Measurements from ENCODE around the gene CDK18. TPM values are rescaled to one million over a fixed set of nuclear protein-coding genes. Genes with fewer than 3 reads are reported as not detected.
A peak's percentile ranks its signal among the peaks of the same experiment; 100 is the strongest.
"Not testable (repeated sequence)": the region's sequence is repeated elsewhere in the genome, so short reads cannot be mapped to it uniquely, and the experiment has no call there.

The CDK18 gene
- total RNA-seq, 2 donors from 2014 or later, result 58.1 to 88.7 TPM

DNA sequence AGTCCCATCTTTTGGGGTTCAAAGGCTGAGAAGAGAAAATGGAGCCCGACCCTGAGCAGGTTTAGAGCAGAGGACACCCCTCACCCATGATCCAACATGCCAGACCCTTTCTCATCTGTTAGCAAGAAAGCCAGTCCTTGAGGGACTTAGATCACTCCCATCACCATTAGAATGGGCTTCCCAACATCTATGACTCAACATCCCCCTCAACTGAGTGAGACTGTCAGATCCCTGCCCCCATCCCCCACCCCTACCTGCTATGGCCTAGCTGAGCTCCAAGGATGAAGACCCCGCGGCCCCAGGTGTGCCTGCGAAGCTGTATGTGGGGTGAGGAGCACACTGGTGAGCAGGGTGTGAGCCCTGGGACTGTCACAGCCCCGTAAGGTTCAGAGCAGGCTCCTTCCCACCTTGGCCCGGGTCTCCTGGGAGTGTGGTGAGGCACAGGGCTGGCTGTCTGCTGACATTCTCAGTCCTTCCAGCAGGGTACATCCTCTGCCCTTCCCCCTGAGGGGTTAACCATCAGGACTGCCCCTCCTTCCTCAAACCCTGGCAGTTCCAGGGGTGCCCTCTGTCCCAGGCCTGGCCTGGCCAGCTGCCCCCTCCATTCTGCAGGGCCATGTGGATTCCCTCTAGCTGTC is 27.2 kb upstream of the CDK18 start:
- WGBS, 2 experiments (ENCODE audit: insufficient coverage in 1 of 2, insufficient read length in 1 of 2), result 44 to 71% methylated on average over 1 to 6 of the region's 6 CpGs
- Mint-ChIP-seq H3K36me3 (ENCODE audit: low read depth) (no peaks in the 10 kb centered on the region), H3K27me3 (ENCODE audit: insufficient read depth) (peaks cover 22% of the 10 kb centered on the region), H3K27ac (no peak overlapping the region), H3K4me1 (peaks cover 18% of the 10 kb centered on the region), H3K9me3 (peaks cover 16% of the 10 kb centered on the region), H3K4me3 (no peak overlapping the region)
- peak; percentile 60 for TF ChIP-seq CTCF (conservative IDR thresholded peaks at IDR 0.05)
- Histone ChIP-seq H3K36me3 (ENCODE audit: control insufficient read depth, insufficient read depth, low read length) (no peaks in the 10 kb centered on the region), H3K9ac (ENCODE audit: extremely low read depth, low read length, poor library complexity, severe bottlenecking) (no peak overlapping the region), H3K27ac (ENCODE audit: low read depth, low read length) (no peak overlapping the region), H3K4me1 (ENCODE audit: control insufficient read depth, insufficient read depth, low read length) (peaks cover 4% of the 10 kb centered on the region), H3K9me3 (ENCODE audit: control insufficient read depth, low read length) (peaks cover 16% of the 10 kb centered on the region), H3K4me3 (ENCODE audit: low read length) (no peak overlapping the region), H3K27me3 (ENCODE audit: control insufficient read depth, insufficient read depth, low read length, poor library complexity, severe bottlenecking) (no peaks in the 10 kb centered on the region)
- DNase-seq, result peak; percentile 86

DNA sequence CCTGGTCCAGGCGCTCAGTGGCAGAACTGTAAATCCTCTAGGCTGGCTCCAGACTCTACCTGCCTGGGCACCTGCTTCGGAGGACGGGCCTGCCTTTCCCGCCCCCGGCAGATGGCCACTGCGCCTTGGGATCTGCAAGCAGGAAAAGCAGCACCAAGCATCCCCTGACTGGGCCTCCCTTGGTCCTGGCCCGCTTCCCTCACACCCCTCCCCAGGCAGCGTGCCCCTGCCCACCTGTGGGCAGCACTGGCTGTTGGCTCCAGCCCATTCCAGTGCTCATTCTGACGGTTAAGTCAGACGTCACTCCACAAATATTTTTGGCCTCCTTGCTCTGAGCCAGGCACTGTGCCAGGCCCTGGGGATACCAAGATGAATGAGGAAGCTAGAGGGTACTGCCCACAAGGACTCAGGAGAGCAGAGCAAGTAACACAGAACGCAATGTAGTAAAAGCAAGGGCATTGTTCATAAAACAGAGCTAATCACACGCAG is 26.7 kb upstream of the CDK18 start:
- Mint-ChIP-seq H3K36me3 (ENCODE audit: low read depth) (no peaks in the 10 kb centered on the region), H3K27me3 (ENCODE audit: insufficient read depth) (peaks cover 17% of the 10 kb centered on the region), H3K4me3 (no peak overlapping the region), H3K9me3 (peaks cover 16% of the 10 kb centered on the region), H3K4me1 (peaks cover 18% of the 10 kb centered on the region), H3K27ac (no peak overlapping the region)
- Histone ChIP-seq H3K9ac (ENCODE audit: extremely low read depth, low read length, poor library complexity, severe bottlenecking) (no peak overlapping the region), H3K4me3 (ENCODE audit: low read length) (no peak overlapping the region), H3K27me3 (ENCODE audit: control insufficient read depth, insufficient read depth, low read length, poor library complexity, severe bottlenecking) (no peaks in the 10 kb centered on the region), H3K9me3 (ENCODE audit: control insufficient read depth, low read length) (peaks cover 16% of the 10 kb centered on the region), H3K27ac (ENCODE audit: low read depth, low read length) (no peak overlapping the region), H3K36me3 (ENCODE audit: control insufficient read depth, insufficient read depth, low read length) (no peaks in the 10 kb centered on the region), H3K4me1 (ENCODE audit: control insufficient read depth, insufficient read depth, low read length) (peaks cover 4% of the 10 kb centered on the region)
- WGBS, 2 experiments (ENCODE audit: insufficient coverage in 1 of 2, insufficient read length in 1 of 2), result 88 to 91% methylated on average over 12 of the region's 12 CpGs
- peak; percentile 18 for TF ChIP-seq CTCF (conservative IDR thresholded peaks at IDR 0.05)
- DNase-seq, result no peak

- H3K4me3 ChIP-seq (ENCODE audit: low read length); H3K4me3 Mint-ChIP-seq; H3K27ac Mint-ChIP-seq; H3K9ac ChIP-seq (ENCODE audit: extremely low read depth, low read length, poor library complexity, severe bottlenecking); H3K4me1 ChIP-seq (ENCODE audit: control insufficient read depth, insufficient read depth, low read length); H3K36me3 ChIP-seq (ENCODE audit: control insufficient read depth, insufficient read depth, low read length); H3K27me3 ChIP-seq (ENCODE audit: control insufficient read depth, insufficient read depth, low read length, poor library complexity, severe bottlenecking); H3K36me3 Mint-ChIP-seq (ENCODE audit: low read depth); H3K27ac ChIP-seq (ENCODE audit: low read depth, low read length); DNase-seq: not testable (repeated sequence)
- WGBS, 2 experiments (ENCODE audit: insufficient coverage in 1 of 2, insufficient read length in 1 of 2), result 88 to 94% methylated on average over 2 of the region's 2 CpGs
- peaks cover 16% of the 10 kb centered on the region for H3K9me3 Mint-ChIP-seq
- peaks cover 16% of the 10 kb centered on the region for H3K9me3 ChIP-seq (ENCODE audit: control insufficient read depth, low read length)
- peaks cover 18% of the 10 kb centered on the region for H3K4me1 Mint-ChIP-seq
- peaks cover 25% of the 10 kb centered on the region for H3K27me3 Mint-ChIP-seq (ENCODE audit: insufficient read depth)
These were observed 25.5 kb upstream of the CDK18 start for GRCh38 chr1:205478985-205479384.
